ENCODE data around the gene ZNF160.
"Not testable (repeated sequence)": the region's sequence is repeated elsewhere in the genome, so short reads cannot be mapped to it uniquely, and the experiment has no call there.

Gene ZNF160

GRCh38 chr19:53034054-53034453 lies 69.2 kb downstream of the ZNF160 start:
- DNase-seq (ENCODE audit: extremely low read depth in 1 of 2, low read depth in 1 of 2), result no peak

- DNase-seq (ENCODE audit: extremely low read depth in 1 of 2, low read depth in 1 of 2), result not testable (repeated sequence)
These were observed 74.9 kb downstream of the ZNF160 start for GRCh38 chr19:53028306-53028705.

- no peak for DNase-seq (ENCODE audit: extremely low read depth in 1 of 2, low read depth in 1 of 2)
These were observed 83.5 kb downstream of the ZNF160 start for GRCh38 chr19:53019684-53020083.
